HepG2 (cell line): Measurements from ENCODE around the gene SNX30. TPM values are rescaled to one million over a fixed set of nuclear protein-coding genes. Genes with fewer than 3 reads are reported as not detected.

ENCODE experiments used
- FOXA3 ChIP-seq: IDR thresholded peaks from 2 replicates; pipeline ENCODE4 v1.6.1; 2016; ENCODE audit warnings: missing genetic modification reagents, missing compliant biosample characterization
- HDAC2 ChIP-seq: sonication (generic); formaldehyde crosslinking; IDR thresholded peaks from 2 replicates; pipeline ENCODE4 v1.4.0; 2020; ENCODE audit warnings: missing genetic modification reagents
- HMGA1 ChIP-seq: sonication (generic); formaldehyde crosslinking; conservative IDR thresholded peaks from 2 replicates; pipeline ENCODE4 v1.4.0; 2020; ENCODE audit warnings: missing genetic modification reagents
- NFIC ChIP-seq: IDR thresholded peaks from 2 replicates; pipeline ENCODE4 v1.6.1; 2012; ENCODE audit warnings: mild to moderate bottlenecking, low read length, inconsistent platforms
- PITX1 ChIP-seq: sonication (generic); formaldehyde crosslinking; IDR thresholded peaks from 2 replicates; pipeline ENCODE4 v1.5.1; 2020; ENCODE audit warnings: mild to moderate bottlenecking, missing genetic modification reagents
- RORA ChIP-seq: sonication (generic); formaldehyde crosslinking; IDR thresholded peaks from 2 replicates; pipeline ENCODE4 v1.5.0; 2020; ENCODE audit warnings: mild to moderate bottlenecking, missing genetic modification reagents, moderate library complexity
- SAP130 ChIP-seq: IDR thresholded peaks from 2 replicates; pipeline ENCODE4 v1.6.1; 2016; ENCODE audit warnings: low read depth
- ZNF263 ChIP-seq: sonication (generic); formaldehyde crosslinking; IDR thresholded peaks from 2 replicates; pipeline ENCODE4 v1.4.0; 2020; ENCODE audit warnings: missing genetic modification reagents
- ZNF331 ChIP-seq: sonication (generic); formaldehyde crosslinking; IDR thresholded peaks from 2 replicates; pipeline ENCODE4 v1.4.0; 2020; ENCODE audit warnings: missing genetic modification reagents
- ZNF564 ChIP-seq: sonication (generic); formaldehyde crosslinking; IDR thresholded peaks from 2 replicates; pipeline ENCODE4 v1.8.1; 2023; ENCODE audit warnings: mild to moderate bottlenecking, missing genetic modification reagents
- polyA plus RNA-seq, 8 experiments: library from polyadenylated mRNA; depleted of rRNA in 3 of 8; stranded (reverse) in 7 of 8; unstranded in 1 of 8; fragments of >200 nt; fragmentation: Illumina TruSeq in 4 of 8; extraction: Trizol in 4 of 8; gene quantifications; 2 replicates each; pipeline versions ENCODE4 v1.2.1 to v1.2.3, GENCODE V29; 2011 to 2016; ENCODE audit warnings: low read depth in 4 of 8, missing spikeins in 1 of 8, mixed read lengths in 1 of 8; ENCODE audit not compliant: insufficient read depth in 1 of 8
- total RNA-seq, 5 experiments: library from RNA; depleted of rRNA; stranded (reverse); fragments of >200 nt; fragmentation: Illumina TruSeq; extraction: Trizol; gene quantifications; 2 replicates each; pipeline ENCODE4 v1.2.3, GENCODE V29; 2016; ENCODE audit warnings: low read depth in 1 of 5
- TF ChIP-seq, protein P1 (sequence below): sonication (generic); formaldehyde crosslinking; IDR thresholded peaks from 2 replicates; pipeline ENCODE4 v1.4.0; 2020; ENCODE audit warnings: missing genetic modification reagents
- TF ChIP-seq, protein P2 (sequence below): sonication (generic); formaldehyde crosslinking; IDR thresholded peaks from 2 replicates; pipeline ENCODE4 v1.5.0; 2020; ENCODE audit warnings: mild to moderate bottlenecking, missing genetic modification reagents
- TF ChIP-seq, protein P3 (sequence below): IDR thresholded peaks from 2 replicates; pipeline ENCODE4 v1.6.1; 2018; ENCODE audit warnings: missing genetic modification reagents, mild to moderate bottlenecking, missing compliant biosample characterization
- TF ChIP-seq, protein P4 (sequence below): sonication (generic); formaldehyde crosslinking; IDR thresholded peaks from 2 replicates; pipeline ENCODE4 v1.5.1; 2020; ENCODE audit warnings: mild to moderate bottlenecking, missing genetic modification reagents, borderline replicate concordance
- TF ChIP-seq, protein P5 (sequence below): IDR thresholded peaks from 2 replicates; pipeline ENCODE4 v1.6.1; 2016; ENCODE audit warnings: mild to moderate bottlenecking, missing biosample characterization, missing genetic modification reagents

SNX30 gene
- total and polyA plus RNA-seq, 2 of the 13 experiments (the other 11 are each of a cell fraction or from before 2014, with no cell fraction given), result 4.4 to 12.4 TPM

DNA sequence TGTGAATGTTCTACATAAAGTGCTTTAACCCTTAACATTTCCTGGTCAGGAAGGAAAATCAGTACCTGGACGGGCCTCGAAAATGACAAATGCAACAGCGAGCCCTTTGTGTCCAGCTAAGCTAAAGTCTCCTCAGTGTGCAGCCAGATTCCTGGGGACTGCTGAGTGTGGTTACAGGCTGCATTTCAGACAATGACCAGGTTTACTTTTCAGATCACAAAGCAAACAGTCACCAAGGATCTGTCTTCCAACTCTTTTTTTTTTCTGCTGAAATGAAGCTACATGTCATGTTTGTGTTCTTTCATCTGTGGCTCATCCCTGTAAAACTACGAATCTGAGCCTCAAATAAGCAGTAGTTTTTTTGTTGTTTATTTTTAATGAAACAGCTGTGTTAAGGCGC is 119.4 kb downstream of the SNX30 start (continued):
- TF ChIP-seq, protein P1, sequence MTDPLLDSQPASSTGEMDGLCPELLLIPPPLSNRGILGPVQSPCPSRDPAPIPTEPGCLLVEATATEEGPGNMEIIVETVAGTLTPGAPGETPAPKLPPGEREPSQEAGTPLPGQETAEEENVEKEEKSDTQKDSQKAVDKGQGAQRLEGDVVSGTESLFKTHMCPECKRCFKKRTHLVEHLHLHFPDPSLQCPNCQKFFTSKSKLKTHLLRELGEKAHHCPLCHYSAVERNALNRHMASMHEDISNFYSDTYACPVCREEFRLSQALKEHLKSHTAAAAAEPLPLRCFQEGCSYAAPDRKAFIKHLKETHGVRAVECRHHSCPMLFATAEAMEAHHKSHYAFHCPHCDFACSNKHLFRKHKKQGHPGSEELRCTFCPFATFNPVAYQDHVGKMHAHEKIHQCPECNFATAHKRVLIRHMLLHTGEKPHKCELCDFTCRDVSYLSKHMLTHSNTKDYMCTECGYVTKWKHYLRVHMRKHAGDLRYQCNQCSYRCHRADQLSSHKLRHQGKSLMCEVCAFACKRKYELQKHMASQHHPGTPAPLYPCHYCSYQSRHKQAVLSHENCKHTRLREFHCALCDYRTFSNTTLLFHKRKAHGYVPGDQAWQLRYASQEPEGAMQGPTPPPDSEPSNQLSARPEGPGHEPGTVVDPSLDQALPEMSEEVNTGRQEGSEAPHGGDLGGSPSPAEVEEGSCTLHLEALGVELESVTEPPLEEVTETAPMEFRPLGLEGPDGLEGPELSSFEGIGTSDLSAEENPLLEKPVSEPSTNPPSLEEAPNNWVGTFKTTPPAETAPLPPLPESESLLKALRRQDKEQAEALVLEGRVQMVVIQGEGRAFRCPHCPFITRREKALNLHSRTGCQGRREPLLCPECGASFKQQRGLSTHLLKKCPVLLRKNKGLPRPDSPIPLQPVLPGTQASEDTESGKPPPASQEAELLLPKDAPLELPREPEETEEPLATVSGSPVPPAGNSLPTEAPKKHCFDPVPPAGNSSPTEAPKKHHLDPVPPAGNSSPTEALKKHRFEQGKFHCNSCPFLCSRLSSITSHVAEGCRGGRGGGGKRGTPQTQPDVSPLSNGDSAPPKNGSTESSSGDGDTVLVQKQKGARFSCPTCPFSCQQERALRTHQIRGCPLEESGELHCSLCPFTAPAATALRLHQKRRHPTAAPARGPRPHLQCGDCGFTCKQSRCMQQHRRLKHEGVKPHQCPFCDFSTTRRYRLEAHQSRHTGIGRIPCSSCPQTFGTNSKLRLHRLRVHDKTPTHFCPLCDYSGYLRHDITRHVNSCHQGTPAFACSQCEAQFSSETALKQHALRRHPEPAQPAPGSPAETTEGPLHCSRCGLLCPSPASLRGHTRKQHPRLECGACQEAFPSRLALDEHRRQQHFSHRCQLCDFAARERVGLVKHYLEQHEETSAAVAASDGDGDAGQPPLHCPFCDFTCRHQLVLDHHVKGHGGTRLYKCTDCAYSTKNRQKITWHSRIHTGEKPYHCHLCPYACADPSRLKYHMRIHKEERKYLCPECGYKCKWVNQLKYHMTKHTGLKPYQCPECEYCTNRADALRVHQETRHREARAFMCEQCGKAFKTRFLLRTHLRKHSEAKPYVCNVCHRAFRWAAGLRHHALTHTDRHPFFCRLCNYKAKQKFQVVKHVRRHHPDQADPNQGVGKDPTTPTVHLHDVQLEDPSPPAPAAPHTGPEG, result no peak
- TF ChIP-seq, protein P2, sequence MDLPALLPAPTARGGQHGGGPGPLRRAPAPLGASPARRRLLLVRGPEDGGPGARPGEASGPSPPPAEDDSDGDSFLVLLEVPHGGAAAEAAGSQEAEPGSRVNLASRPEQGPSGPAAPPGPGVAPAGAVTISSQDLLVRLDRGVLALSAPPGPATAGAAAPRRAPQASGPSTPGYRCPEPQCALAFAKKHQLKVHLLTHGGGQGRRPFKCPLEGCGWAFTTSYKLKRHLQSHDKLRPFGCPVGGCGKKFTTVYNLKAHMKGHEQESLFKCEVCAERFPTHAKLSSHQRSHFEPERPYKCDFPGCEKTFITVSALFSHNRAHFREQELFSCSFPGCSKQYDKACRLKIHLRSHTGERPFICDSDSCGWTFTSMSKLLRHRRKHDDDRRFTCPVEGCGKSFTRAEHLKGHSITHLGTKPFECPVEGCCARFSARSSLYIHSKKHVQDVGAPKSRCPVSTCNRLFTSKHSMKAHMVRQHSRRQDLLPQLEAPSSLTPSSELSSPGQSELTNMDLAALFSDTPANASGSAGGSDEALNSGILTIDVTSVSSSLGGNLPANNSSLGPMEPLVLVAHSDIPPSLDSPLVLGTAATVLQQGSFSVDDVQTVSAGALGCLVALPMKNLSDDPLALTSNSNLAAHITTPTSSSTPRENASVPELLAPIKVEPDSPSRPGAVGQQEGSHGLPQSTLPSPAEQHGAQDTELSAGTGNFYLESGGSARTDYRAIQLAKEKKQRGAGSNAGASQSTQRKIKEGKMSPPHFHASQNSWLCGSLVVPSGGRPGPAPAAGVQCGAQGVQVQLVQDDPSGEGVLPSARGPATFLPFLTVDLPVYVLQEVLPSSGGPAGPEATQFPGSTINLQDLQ, result no peak
- TF ChIP-seq ZNF564 (CRISPR knock-in tag) (0 out of 2 replicates have a peak, but pooled peaks have one; percentile 57), SAP130 (peak; percentile 50; the same call in 1 of the 2 replicates), HDAC2 (CRISPR knock-in tag) (peak; percentile 39; the same call in 1 of the 2 replicates), ZNF263 (peak; percentile 24; the same call in 1 of the 2 replicates), ZNF331 (CRISPR knock-in tag) (peak; percentile 24; the same call in 1 of the 2 replicates), PITX1 (peak; percentile 33; the same call in 1 of the 2 replicates), RORA (CRISPR knock-in tag) (no peak), HMGA1 (CRISPR knock-in tag) (no peak), NFIC (no peak), FOXA3 (CRISPR knock-in tag) (peak; percentile 78)
- TF ChIP-seq, protein P3, sequence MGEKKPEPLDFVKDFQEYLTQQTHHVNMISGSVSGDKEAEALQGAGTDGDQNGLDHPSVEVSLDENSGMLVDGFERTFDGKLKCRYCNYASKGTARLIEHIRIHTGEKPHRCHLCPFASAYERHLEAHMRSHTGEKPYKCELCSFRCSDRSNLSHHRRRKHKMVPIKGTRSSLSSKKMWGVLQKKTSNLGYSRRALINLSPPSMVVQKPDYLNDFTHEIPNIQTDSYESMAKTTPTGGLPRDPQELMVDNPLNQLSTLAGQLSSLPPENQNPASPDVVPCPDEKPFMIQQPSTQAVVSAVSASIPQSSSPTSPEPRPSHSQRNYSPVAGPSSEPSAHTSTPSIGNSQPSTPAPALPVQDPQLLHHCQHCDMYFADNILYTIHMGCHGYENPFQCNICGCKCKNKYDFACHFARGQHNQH (CRISPR knock-in tag), result no peak
- TF ChIP-seq, protein P4, sequence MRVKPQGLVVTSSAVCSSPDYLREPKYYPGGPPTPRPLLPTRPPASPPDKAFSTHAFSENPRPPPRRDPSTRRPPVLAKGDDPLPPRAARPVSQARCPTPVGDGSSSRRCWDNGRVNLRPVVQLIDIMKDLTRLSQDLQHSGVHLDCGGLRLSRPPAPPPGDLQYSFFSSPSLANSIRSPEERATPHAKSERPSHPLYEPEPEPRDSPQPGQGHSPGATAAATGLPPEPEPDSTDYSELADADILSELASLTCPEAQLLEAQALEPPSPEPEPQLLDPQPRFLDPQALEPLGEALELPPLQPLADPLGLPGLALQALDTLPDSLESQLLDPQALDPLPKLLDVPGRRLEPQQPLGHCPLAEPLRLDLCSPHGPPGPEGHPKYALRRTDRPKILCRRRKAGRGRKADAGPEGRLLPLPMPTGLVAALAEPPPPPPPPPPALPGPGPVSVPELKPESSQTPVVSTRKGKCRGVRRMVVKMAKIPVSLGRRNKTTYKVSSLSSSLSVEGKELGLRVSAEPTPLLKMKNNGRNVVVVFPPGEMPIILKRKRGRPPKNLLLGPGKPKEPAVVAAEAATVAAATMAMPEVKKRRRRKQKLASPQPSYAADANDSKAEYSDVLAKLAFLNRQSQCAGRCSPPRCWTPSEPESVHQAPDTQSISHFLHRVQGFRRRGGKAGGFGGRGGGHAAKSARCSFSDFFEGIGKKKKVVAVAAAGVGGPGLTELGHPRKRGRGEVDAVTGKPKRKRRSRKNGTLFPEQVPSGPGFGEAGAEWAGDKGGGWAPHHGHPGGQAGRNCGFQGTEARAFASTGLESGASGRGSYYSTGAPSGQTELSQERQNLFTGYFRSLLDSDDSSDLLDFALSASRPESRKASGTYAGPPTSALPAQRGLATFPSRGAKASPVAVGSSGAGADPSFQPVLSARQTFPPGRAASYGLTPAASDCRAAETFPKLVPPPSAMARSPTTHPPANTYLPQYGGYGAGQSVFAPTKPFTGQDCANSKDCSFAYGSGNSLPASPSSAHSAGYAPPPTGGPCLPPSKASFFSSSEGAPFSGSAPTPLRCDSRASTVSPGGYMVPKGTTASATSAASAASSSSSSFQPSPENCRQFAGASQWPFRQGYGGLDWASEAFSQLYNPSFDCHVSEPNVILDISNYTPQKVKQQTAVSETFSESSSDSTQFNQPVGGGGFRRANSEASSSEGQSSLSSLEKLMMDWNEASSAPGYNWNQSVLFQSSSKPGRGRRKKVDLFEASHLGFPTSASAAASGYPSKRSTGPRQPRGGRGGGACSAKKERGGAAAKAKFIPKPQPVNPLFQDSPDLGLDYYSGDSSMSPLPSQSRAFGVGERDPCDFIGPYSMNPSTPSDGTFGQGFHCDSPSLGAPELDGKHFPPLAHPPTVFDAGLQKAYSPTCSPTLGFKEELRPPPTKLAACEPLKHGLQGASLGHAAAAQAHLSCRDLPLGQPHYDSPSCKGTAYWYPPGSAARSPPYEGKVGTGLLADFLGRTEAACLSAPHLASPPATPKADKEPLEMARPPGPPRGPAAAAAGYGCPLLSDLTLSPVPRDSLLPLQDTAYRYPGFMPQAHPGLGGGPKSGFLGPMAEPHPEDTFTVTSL (CRISPR knock-in tag), result peak; percentile 34; the same call in 1 of the 2 replicates
- TF ChIP-seq, protein P5, sequence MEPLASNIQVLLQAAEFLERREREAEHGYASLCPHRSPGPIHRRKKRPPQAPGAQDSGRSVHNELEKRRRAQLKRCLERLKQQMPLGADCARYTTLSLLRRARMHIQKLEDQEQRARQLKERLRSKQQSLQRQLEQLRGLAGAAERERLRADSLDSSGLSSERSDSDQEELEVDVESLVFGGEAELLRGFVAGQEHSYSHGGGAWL (CRISPR knock-in tag), result no peak
